CD4-positive, alpha-beta T cell (primary cell): ENCODE results near the gene FARS2. TPM values are rescaled to one million over a fixed set of nuclear protein-coding genes. Genes with fewer than 3 reads are reported as not detected.

Experiments
- ATAC-seq: fragments of 200-7000 bp; cut with Tn5 transposase; one replicate; pipeline ENCODE4 v1.10.0; 2022; ENCODE audit warnings: mild to moderate bottlenecking; ENCODE audit not compliant: poor library complexity
- CTCF ChIA-PET: fragments of 350-600 bp; sonication (Branson Sonifier 250); formaldehyde crosslinking; loops from one replicate; lab custom pipeline; 2021; ENCODE audit warnings: antibody characterized with exemption, inconsistent platforms; lab: Charles Lee
- POLR2A ChIA-PET: fragments of 350-600 bp; sonication (Branson Sonifier 250); formaldehyde crosslinking; loops from one replicate; lab custom pipeline; 2021; ENCODE audit warnings: antibody characterized with exemption, inconsistent platforms; lab: Charles Lee
- DNase-seq, 14 experiments: peaks; one replicate each; pipeline ENCODE4 v3.0.0-alpha.2; 2013 to 2020; ENCODE audit warnings: mixed read lengths in 2 of 14
- H3K27ac ChIP-seq, 2 donors: one replicate each; pipeline versions ENCODE4 v1.5.1 to v1.7.0; 2013; ENCODE audit warnings: low read length in 2 of 2, low read depth in 1 of 2, mild to moderate bottlenecking in 1 of 2
- H3K27me3 ChIP-seq, 2 experiments: 1 replicate in 1 of 2; 2 replicates in 1 of 2; pipeline versions ENCODE4 v1.6.1 to v1.7.0; 2013; ENCODE audit warnings: low read length in 2 of 2, control low read depth in 1 of 2, mild to moderate bottlenecking in 1 of 2, moderate library complexity in 1 of 2; ENCODE audit not compliant: insufficient read depth in 2 of 2, control insufficient read depth in 1 of 2
- H3K36me3 ChIP-seq: one replicate; pipeline ENCODE4 v1.6.1; 2013; ENCODE audit warnings: low read length, control low read depth; ENCODE audit not compliant: insufficient read depth
- H3K4me1 ChIP-seq: one replicate; pipeline ENCODE4 v1.6.1; 2013; ENCODE audit warnings: low read length, control low read depth; ENCODE audit not compliant: insufficient read depth
- H3K4me3 ChIP-seq: one replicate; pipeline ENCODE4 v1.5.1; 2013; ENCODE audit warnings: mild to moderate bottlenecking, low read length, moderate library complexity
- H3K9me3 ChIP-seq, 2 experiments: 1 replicate in 1 of 2; 2 replicates in 1 of 2; pipeline versions ENCODE4 v1.6.1 to v1.7.0; 2013; ENCODE audit warnings: low read length in 2 of 2, mild to moderate bottlenecking in 2 of 2, control low read depth in 1 of 2, moderate library complexity in 1 of 2; ENCODE audit not compliant: control insufficient read depth in 1 of 2, insufficient read depth in 1 of 2
- H3K27ac Mint-ChIP-seq: one replicate; pipeline ENCODE4 v1.8.0; 2020; ENCODE audit warnings: mixed read lengths
- H3K27me3 Mint-ChIP-seq: one replicate; pipeline ENCODE4 v1.8.0; 2021; ENCODE audit warnings: mixed read lengths
- H3K36me3 Mint-ChIP-seq: one replicate; pipeline ENCODE4 v1.8.0; 2021; ENCODE audit warnings: low read depth, mixed read lengths
- H3K4me1 Mint-ChIP-seq: one replicate; pipeline ENCODE4 v1.8.0; 2021; ENCODE audit warnings: low read depth, mixed read lengths
- H3K4me3 Mint-ChIP-seq: one replicate; pipeline ENCODE4 v1.8.0; 2020; ENCODE audit warnings: mild to moderate bottlenecking, mixed read lengths
- H3K9me3 Mint-ChIP-seq: one replicate; pipeline ENCODE4 v1.8.0; 2020; ENCODE audit warnings: mixed read lengths
- intact Hi-C, 2 experiments: fragments of 100-400 bp; cut with DNase I in 1 of 2; cut with micrococcal nuclease in 1 of 2; formaldehyde crosslinking; loops; one replicate each; pipeline versions ENCODE4 v1.15.1 to v1.9.0; 2023 to 2025; cut with DNase I, micrococcal nuclease
- total RNA-seq, 174 experiments: library from RNA in 2 of 174; stranded (reverse) in 2 of 174; gene quantifications; one replicate each; pipeline ENCODE4 v1.2.3 and lab custom pipeline; 2021 to 2026
- TF ChIP-seq, protein P1 (sequence below): fragments of 200-600 bp; IDR thresholded peaks from one replicate; pipeline ENCODE4 v1.8.0; 2022; ENCODE audit warnings: antibody characterized with exemption, mild to moderate bottlenecking

The FARS2 gene
- total RNA-seq, 2 experiments from 2014 or later: 12.6 to 12.8 TPM

GRCh38 chr6:5521322-5521721 lies 260.0 kb downstream of the FARS2 start:
- Mint-ChIP-seq H3K4me1 (peaks cover 47% of the 10 kb centered on the region), H3K4me3 (no peak overlapping the region), H3K9me3 (no peaks in the 10 kb centered on the region), H3K27me3 (no peaks in the 10 kb centered on the region), H3K36me3 (peaks cover 6% of the 10 kb centered on the region), H3K27ac (peak overlapping the region; percentile 22)
- Histone ChIP-seq H3K4me1 (peaks cover 22% of the 10 kb centered on the region), H3K27ac (no peak overlapping the region), H3K4me3 (no peak overlapping the region), H3K36me3 (no peaks in the 10 kb centered on the region), H3K9me3 (no peaks in the 10 kb centered on the region), H3K27me3 (no peaks in the 10 kb centered on the region)
- intact Hi-C loops: no loop called here
- ChIA-PET POLR2A (interaction anchor here (0.6 kb wide), 1 partner anchor 350 kb away, joined by 3 read pairs; no protein-coding TSS in a partner anchor), CTCF (no interaction called here)
- TF ChIP-seq, protein P1, sequence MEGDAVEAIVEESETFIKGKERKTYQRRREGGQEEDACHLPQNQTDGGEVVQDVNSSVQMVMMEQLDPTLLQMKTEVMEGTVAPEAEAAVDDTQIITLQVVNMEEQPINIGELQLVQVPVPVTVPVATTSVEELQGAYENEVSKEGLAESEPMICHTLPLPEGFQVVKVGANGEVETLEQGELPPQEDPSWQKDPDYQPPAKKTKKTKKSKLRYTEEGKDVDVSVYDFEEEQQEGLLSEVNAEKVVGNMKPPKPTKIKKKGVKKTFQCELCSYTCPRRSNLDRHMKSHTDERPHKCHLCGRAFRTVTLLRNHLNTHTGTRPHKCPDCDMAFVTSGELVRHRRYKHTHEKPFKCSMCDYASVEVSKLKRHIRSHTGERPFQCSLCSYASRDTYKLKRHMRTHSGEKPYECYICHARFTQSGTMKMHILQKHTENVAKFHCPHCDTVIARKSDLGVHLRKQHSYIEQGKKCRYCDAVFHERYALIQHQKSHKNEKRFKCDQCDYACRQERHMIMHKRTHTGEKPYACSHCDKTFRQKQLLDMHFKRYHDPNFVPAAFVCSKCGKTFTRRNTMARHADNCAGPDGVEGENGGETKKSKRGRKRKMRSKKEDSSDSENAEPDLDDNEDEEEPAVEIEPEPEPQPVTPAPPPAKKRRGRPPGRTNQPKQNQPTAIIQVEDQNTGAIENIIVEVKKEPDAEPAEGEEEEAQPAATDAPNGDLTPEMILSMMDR: no peak
- ATAC-seq (no peak), DNase-seq (no peak)

GRCh38 chr6:5522147-5522546 lies 260.8 kb downstream of the FARS2 start:
- no peaks in the 10 kb centered on the region for H3K9me3 ChIP-seq
- Mint-ChIP-seq H3K4me3 (no peak overlapping the region), H3K9me3 (no peaks in the 10 kb centered on the region), H3K27me3 (no peaks in the 10 kb centered on the region), H3K27ac (no peak overlapping the region), H3K36me3 (peaks cover 8% of the 10 kb centered on the region), H3K4me1 (peaks cover 39% of the 10 kb centered on the region)
- TF ChIP-seq, protein P1: no peak
- intact Hi-C loops: no loop called here
- H3K27me3 ChIP-seq: no peaks in the 10 kb centered on the region
- peaks cover 18% of the 10 kb centered on the region for H3K4me1 ChIP-seq
- ChIA-PET POLR2A (no interaction called here), CTCF (no interaction called here)
- DNase-seq: no peak
- no peak for ATAC-seq
- H3K4me3 ChIP-seq: no peak overlapping the region
- no peaks in the 10 kb centered on the region for H3K36me3 ChIP-seq
- peak overlapping the region in 1 of 2 donors; percentile 3 for H3K27ac ChIP-seq

GRCh38 chr6:5524110-5524509 lies 262.8 kb downstream of the FARS2 start:
- Histone ChIP-seq H3K4me1 (peaks cover 10% of the 10 kb centered on the region), H3K36me3 (no peaks in the 10 kb centered on the region), H3K9me3 (no peaks in the 10 kb centered on the region), H3K27me3 (no peaks in the 10 kb centered on the region), H3K4me3 (no peak overlapping the region), H3K27ac (no peak overlapping the region)
- TF ChIP-seq, protein P1: no peak
- H3K27me3 Mint-ChIP-seq: no peaks in the 10 kb centered on the region
- H3K27ac Mint-ChIP-seq: no peak overlapping the region
- intact Hi-C loops: no loop called here
- H3K4me1 Mint-ChIP-seq: peaks cover 24% of the 10 kb centered on the region
- DNase-seq: no peak
- ChIA-PET POLR2A (no interaction called here), CTCF (no interaction called here)
- ATAC-seq: no peak
- H3K36me3 Mint-ChIP-seq: peaks cover 10% of the 10 kb centered on the region
- no peak overlapping the region for H3K4me3 Mint-ChIP-seq
- no peaks in the 10 kb centered on the region for H3K9me3 Mint-ChIP-seq
